Panc1 (cell line): ENCODE data around the gene NRCAM. TPM values are rescaled to one million over a fixed set of nuclear protein-coding genes. Genes with fewer than 3 reads are reported as not detected.

Experiments
- ATAC-seq: fragments of 200-7000 bp; cut with Tn5 transposase; 2 replicates; pipeline ENCODE4 v1.9.1; 2020; ENCODE audit warnings: mild to moderate bottlenecking, moderate library complexity
- BruUV-seq: library from RNA; stranded (reverse); fragments of 400-500 nt; replicated peaks from 2 replicates; lab custom pipeline; 2021; lab: Mats Ljungman, UMichigan
- CTCF ChIA-PET: fragments of 300-600 bp; sonication (Branson Sonifier 250); formaldehyde crosslinking; loops from one replicate; lab custom pipeline; 2022; ENCODE audit warnings: antibody characterized with exemption; lab: Charles Lee
- POLR2A ChIA-PET: fragments of 300-600 bp; sonication (Branson Sonifier 250); formaldehyde crosslinking; loops from one replicate; lab custom pipeline; 2022; ENCODE audit warnings: antibody characterized with exemption; lab: Charles Lee
- DNase-seq: peaks from one replicate; pipeline ENCODE4 v3.0.0-alpha.2; 2010; ENCODE audit warnings: low read depth, low spot score
- H3K27ac ChIP-seq: 2 replicates; pipeline ENCODE4 v1.5.1; 2011; ENCODE audit warnings: mild to moderate bottlenecking, low read length, inconsistent platforms
- H3K27me3 ChIP-seq: fragments of 200-500 bp; sonication (Bioruptor generic); 2 replicates; pipeline ENCODE4 v1.6.0; 2014; ENCODE audit warnings: low read length, inconsistent platforms; ENCODE audit not compliant: control insufficient read depth, insufficient read depth
- H3K36me3 ChIP-seq: fragments of 200-500 bp; sonication (Bioruptor generic); 2 replicates; pipeline ENCODE4 v1.5.1; 2014; ENCODE audit warnings: inconsistent platforms, mild to moderate bottlenecking, low read length, moderate library complexity; ENCODE audit not compliant: control insufficient read depth, insufficient read depth
- H3K4me1 ChIP-seq: 2 replicates; pipeline ENCODE4 v1.5.1; 2011; ENCODE audit warnings: inconsistent platforms, mild to moderate bottlenecking, low read length, moderate library complexity; ENCODE audit not compliant: control insufficient read depth, insufficient read depth
- H3K4me3 ChIP-seq, 2 experiments: 2 replicates each; pipeline ENCODE4 v1.5.1; 2011 to 2012; ENCODE audit warnings: low read depth in 2 of 2, low read length in 2 of 2, mild to moderate bottlenecking in 2 of 2, inconsistent platforms in 1 of 2, moderate library complexity in 1 of 2
- H3K9me3 ChIP-seq: fragments of 200-500 bp; sonication (Bioruptor generic); 2 replicates; pipeline ENCODE4 v1.5.1; 2014; ENCODE audit warnings: low read depth, mild to moderate bottlenecking, inconsistent platforms, low read length, moderate library complexity; ENCODE audit not compliant: control insufficient read depth, insufficient read depth
- POLR2AphosphoS5 ChIP-seq: IDR thresholded peaks from 2 replicates; pipeline ENCODE4 v1.6.1; 2012; ENCODE audit warnings: mild to moderate bottlenecking, low read depth, low read length, moderate library complexity
- SIN3A ChIP-seq: IDR thresholded peaks from 2 replicates; pipeline ENCODE4 v1.6.1; 2012; ENCODE audit warnings: low read depth, mild to moderate bottlenecking, low read length, moderate library complexity, borderline replicate concordance; ENCODE audit not compliant: insufficient read depth
- TCF7L2 ChIP-seq: IDR thresholded peaks from 2 replicates; pipeline ENCODE4 v1.6.1; 2011; ENCODE audit warnings: mild to moderate bottlenecking, low read depth, low read length, inconsistent platforms
- in situ Hi-C: cut with HindIII; loops from 2 replicates; pipeline ENCODE4 v1.10.0; 2016; ENCODE audit warnings: low sequenced_read_pairs, low pct_unique_long_range_greater_than_20kb
- intact Hi-C: fragments of 100-400 bp; cut with micrococcal nuclease; formaldehyde crosslinking; loops from one replicate; pipeline ENCODE4 v1.10.0; 2022; ENCODE audit not compliant: unreplicated experiment
- total RNA-seq: library from RNA; stranded (reverse); gene quantifications from one replicate; pipeline ENCODE4 v1.2.1, GENCODE V29; 2021; ENCODE audit not compliant: unreplicated experiment
- TF ChIP-seq, protein P1 (sequence below), 2 experiments: IDR thresholded peaks; 2 replicates each; pipeline ENCODE4 v1.6.1; 2011 to 2012; ENCODE audit warnings: low read depth in 2 of 2, control low read depth in 1 of 2, low read length in 1 of 2, mild to moderate bottlenecking in 1 of 2, moderate library complexity in 1 of 2; ENCODE audit not compliant: insufficient read depth in 1 of 2
- TF ChIP-seq, protein P2 (sequence below): fragments of 450-650 bp; IDR thresholded peaks from 2 replicates; pipeline ENCODE4 v1.5.1; 2017; ENCODE audit warnings: mild to moderate bottlenecking

Gene NRCAM
- total RNA-seq, 1 experiment from 2014 or later: 0.21 TPM

DNA sequence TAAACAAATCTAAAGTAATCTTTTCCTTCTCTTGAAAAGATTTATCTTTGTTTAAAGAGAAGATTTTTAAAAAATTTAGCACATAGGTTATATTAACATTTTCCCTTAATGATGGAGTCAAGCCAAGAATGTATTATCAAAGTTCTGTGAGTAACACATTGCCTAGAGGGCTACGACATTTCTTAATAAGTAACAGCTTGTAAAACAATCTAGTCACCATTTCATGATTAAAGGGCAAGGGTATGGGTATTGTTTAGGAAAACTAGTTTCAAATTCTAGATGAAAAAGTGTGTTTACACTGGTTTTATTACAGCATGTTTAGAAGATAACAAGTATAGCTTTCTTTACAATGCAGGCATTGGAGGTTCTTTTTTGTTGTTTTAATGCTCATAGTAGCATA is 297.5 kb downstream of the NRCAM start:
- CTCF ChIA-PET: no interaction called here
- H3K36me3 ChIP-seq: no peaks in the 10 kb centered on the region
- no peaks in the 10 kb centered on the region for H3K4me1 ChIP-seq
- in situ Hi-C loops: no loop called here
- intact Hi-C loops: no loop called here
- POLR2A ChIA-PET: no interaction called here
- ATAC-seq (no peak), DNase-seq (no peak)
- TF ChIP-seq TCF7L2 (no peak), POLR2AphosphoS5 (no peak), SIN3A (no peak)
- TF ChIP-seq, protein P1, sequence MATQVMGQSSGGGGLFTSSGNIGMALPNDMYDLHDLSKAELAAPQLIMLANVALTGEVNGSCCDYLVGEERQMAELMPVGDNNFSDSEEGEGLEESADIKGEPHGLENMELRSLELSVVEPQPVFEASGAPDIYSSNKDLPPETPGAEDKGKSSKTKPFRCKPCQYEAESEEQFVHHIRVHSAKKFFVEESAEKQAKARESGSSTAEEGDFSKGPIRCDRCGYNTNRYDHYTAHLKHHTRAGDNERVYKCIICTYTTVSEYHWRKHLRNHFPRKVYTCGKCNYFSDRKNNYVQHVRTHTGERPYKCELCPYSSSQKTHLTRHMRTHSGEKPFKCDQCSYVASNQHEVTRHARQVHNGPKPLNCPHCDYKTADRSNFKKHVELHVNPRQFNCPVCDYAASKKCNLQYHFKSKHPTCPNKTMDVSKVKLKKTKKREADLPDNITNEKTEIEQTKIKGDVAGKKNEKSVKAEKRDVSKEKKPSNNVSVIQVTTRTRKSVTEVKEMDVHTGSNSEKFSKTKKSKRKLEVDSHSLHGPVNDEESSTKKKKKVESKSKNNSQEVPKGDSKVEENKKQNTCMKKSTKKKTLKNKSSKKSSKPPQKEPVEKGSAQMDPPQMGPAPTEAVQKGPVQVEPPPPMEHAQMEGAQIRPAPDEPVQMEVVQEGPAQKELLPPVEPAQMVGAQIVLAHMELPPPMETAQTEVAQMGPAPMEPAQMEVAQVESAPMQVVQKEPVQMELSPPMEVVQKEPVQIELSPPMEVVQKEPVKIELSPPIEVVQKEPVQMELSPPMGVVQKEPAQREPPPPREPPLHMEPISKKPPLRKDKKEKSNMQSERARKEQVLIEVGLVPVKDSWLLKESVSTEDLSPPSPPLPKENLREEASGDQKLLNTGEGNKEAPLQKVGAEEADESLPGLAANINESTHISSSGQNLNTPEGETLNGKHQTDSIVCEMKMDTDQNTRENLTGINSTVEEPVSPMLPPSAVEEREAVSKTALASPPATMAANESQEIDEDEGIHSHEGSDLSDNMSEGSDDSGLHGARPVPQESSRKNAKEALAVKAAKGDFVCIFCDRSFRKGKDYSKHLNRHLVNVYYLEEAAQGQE (IDR thresholded peaks at IDR 0.05; ENCODE audit: insufficient read depth in 1 of 2, low read depth in 2 of 2, low read length in 1 of 2): no peak
- TF ChIP-seq, protein P2, sequence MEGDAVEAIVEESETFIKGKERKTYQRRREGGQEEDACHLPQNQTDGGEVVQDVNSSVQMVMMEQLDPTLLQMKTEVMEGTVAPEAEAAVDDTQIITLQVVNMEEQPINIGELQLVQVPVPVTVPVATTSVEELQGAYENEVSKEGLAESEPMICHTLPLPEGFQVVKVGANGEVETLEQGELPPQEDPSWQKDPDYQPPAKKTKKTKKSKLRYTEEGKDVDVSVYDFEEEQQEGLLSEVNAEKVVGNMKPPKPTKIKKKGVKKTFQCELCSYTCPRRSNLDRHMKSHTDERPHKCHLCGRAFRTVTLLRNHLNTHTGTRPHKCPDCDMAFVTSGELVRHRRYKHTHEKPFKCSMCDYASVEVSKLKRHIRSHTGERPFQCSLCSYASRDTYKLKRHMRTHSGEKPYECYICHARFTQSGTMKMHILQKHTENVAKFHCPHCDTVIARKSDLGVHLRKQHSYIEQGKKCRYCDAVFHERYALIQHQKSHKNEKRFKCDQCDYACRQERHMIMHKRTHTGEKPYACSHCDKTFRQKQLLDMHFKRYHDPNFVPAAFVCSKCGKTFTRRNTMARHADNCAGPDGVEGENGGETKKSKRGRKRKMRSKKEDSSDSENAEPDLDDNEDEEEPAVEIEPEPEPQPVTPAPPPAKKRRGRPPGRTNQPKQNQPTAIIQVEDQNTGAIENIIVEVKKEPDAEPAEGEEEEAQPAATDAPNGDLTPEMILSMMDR: no peak
- no peak overlapping the region for H3K27ac ChIP-seq
- H3K4me3 ChIP-seq: no peak overlapping the region
- no TSS peak for BruUV-seq
- no peaks in the 10 kb centered on the region for H3K9me3 ChIP-seq
- H3K27me3 ChIP-seq: peaks cover 6% of the 10 kb centered on the region

DNA sequence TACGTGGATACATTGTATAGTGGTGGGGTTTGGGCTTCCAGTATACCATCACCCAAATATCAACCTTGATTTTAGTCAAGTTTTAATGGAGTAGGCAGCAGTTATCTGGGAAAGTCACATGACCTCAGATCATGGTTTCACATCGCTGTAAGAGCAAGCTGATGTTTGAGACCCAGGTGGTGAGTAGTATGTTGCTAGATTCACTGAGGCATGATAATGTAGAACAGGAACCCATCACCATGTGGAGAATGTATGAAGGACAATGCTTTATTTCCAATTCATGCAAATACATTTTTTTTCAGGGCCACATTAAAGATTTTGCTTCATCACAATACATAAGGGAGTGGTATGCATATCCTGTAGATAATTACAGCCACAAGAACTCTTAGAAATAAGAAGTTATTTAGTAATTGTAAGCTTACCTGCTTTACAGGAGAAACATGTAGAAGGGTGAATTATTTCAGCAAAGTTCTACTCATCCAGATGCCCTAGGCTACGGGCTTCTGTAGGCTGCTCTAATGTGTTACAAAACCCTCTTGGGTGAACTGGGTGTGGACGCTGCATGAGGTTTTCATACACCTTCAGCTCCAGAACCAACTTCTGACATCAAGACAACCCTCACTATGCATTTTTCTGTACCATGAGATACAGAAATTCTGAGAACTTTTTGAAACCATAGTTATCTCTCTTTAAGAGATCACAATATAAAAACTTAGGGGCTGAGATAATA is 298.5 kb downstream of the NRCAM start:
- Histone ChIP-seq H3K4me3 (no peak overlapping the region), H3K9me3 (no peaks in the 10 kb centered on the region), H3K36me3 (no peaks in the 10 kb centered on the region), H3K27ac (no peak overlapping the region), H3K27me3 (peaks cover 6% of the 10 kb centered on the region), H3K4me1 (no peaks in the 10 kb centered on the region)
- ATAC-seq (no peak), DNase-seq (no peak)
- in situ Hi-C loops (no loop called here), intact Hi-C loops (no loop called here)
- POLR2A ChIA-PET: no interaction called here
- CTCF ChIA-PET: no interaction called here
- BruUV-seq: no TSS peak
- no peak for TF ChIP-seq SIN3A
- TF ChIP-seq, protein P2: no peak
- TF ChIP-seq, protein P1 (IDR thresholded peaks at IDR 0.05; ENCODE audit: insufficient read depth in 1 of 2, low read depth in 2 of 2, low read length in 1 of 2): no peak
